Motor neuron (in vitro differentiated cells): Measurements from ENCODE around the gene PGAM1. TPM values are rescaled to one million over a fixed set of nuclear protein-coding genes. Genes with fewer than 3 reads are reported as not detected.
"Not testable (repeated sequence)": the region's sequence is repeated elsewhere in the genome, so short reads cannot be mapped to it uniquely, and the experiment has no call there.

ENCODE experiments used
- ATAC-seq, 8 experiments: fragments of 200-7000 bp; cut with Tn5 transposase; replicated peaks in 6 of 8; 2 replicates each; pipeline ENCODE4 v1.8.0; 2021; ENCODE audit warnings: mild to moderate bottlenecking in 8 of 8, moderate library complexity in 8 of 8
- H3K27ac ChIP-seq, 2 donors: fragments of 250-450 bp; sonication (Bioruptor Pico); 2 replicates each; pipeline ENCODE4 v1.9.0; 2021; ENCODE audit warnings: antibody characterized with exemption in 2 of 2, mild to moderate bottlenecking in 2 of 2, moderate library complexity in 1 of 2
- H3K4me1 ChIP-seq, 2 donors: fragments of 250-450 bp; sonication (Bioruptor Pico); replicated peaks in 1 of 2; 2 replicates each; pipeline ENCODE4 v1.6.1; 2021; ENCODE audit warnings: antibody characterized with exemption in 2 of 2, mild to moderate bottlenecking in 2 of 2, moderate library complexity in 1 of 2
- H3K4me3 ChIP-seq, 5 donors: fragments of 250-450 bp; sonication (Bioruptor Pico); 2 replicates each; pipeline ENCODE4 v1.9.0; 2021; ENCODE audit warnings: antibody characterized with exemption in 5 of 5, mild to moderate bottlenecking in 5 of 5, moderate library complexity in 4 of 5
- WGBS, 10 experiments: fragments of 450-650 bp; shearing (Covaris generic); methylation state at CpG; one replicate each; pipeline ENCODE4 v1.0.0; 2022; 5-methylcytosine and 5-hydroxymethylcytosine counted together
- in situ Hi-C, 9 experiments: fragments of 400-800 bp; cut with MboI; loops; one replicate each; pipeline ENCODE4 v1.15.0; 2021; ENCODE audit warnings: low sequenced_read_pairs in 9 of 9, low pct_unique_long_range_greater_than_20kb in 2 of 9; ENCODE audit not compliant: unreplicated experiment in 9 of 9
- total RNA-seq, 8 experiments: library from RNA; unstranded; fragments of 300-600 nt; gene quantifications; 2 replicates each; pipeline versions ENCODE4 v1.2.3 to v1.2.4, GENCODE V29; 2022

PGAM1 gene
- total RNA-seq, 8 experiments from 2014 or later: 242 to 525 (median 430) TPM

DNA sequence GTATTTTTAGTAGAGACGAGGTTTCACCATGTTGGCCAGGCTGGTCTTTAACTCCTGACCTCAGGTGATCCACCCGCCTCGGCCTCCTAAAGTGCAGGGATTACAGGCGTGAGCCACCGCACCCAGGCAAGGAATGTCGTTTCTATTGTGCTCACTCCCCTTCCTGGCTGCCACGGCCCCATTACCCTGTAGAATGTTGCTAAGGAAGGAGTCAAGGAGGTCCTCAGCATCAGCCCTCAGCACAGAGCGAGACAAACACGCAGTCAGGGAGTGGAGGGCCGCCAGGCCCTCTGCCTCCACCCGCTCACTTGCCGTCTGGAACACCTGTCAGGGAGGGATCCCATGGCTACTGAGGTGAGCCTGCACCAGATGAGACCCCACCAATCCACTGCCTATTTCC, 42.8 kb downstream of the PGAM1 start:
- in situ Hi-C loops: loop anchor here in 1 of 9 experiments (25.0 kb wide), 1 partner anchor 94 kb away; the partner anchor contains the start of gene ANKRD2
- H3K4me3 ChIP-seq, H3K4me1 ChIP-seq, ATAC-seq, H3K27ac ChIP-seq: not testable (repeated sequence)
- 98 to 100% (median 100%) methylated on average over 1 to 5 of the region's 12 CpGs; no CpG with 5 or more reads in 6 of the 10 experiments for WGBS, 10 experiments

DNA sequence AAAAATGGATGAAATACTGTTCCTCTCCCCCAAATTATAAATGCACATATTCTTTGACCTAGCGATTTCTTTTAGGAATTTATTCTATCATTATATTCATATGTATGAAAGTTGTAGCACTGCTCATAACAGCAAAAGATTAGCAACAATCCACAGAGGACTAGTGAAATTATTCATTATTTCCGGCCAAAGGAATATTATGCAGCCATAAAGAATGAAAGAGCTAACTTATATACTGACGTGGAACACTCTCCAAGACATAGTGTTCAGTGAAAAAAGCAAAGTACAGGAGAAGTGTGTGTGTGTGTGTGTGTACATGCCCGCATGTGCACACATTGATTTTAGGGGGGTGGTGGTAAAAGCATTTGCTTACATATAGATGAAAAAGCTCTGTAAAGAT, 48.9 kb downstream of the PGAM1 start:
- no peak overlapping the region for H3K4me3 ChIP-seq
- WGBS, 10 experiments: 58 to 100% (median 92%) methylated on average over 2 to 4 of the region's 4 CpGs
- in situ Hi-C loops: loop anchor here in 1 of 9 experiments (25.0 kb wide), 1 partner anchor 87 kb away; the partner anchor contains the start of gene ANKRD2
- H3K4me1 ChIP-seq: no peaks in the 10 kb centered on the region
- ATAC-seq: no peak
- H3K27ac ChIP-seq: no peak overlapping the region

DNA sequence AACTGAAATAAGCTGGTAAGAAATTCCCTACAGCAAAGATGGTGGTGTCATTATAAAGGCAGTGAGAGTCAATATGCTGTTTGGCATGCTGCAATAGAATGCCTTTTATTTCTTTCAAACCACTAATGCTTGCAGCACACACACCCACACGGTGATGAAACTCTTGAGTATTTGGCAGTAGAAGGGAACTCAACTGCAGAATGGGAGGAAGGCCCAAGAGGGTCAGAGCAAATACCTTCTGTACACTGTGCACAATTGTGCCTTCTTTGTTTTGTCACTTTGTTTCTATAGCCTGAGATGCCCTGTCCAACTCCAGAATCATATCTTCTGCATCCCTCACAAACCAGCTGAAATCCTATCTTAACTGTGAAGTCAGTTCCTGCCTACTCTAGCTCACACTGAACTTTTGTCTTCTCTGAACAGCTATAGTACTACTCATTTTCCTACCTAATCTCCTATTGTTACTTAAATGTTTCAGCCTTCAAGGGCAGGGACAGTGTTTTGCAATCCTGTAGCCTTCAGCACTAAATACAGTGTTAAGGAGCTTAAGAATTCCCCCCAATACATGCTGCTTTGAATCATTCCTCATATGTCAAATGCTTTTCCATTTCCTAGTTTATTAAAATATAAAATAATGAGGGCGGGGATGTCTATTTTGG, 50.1 kb downstream of the PGAM1 start:
- ATAC-seq: peak in 3 of 8 experiments; percentile 53 to 73 (median 59)
- 42 to 100% (median 82%) methylated on average over 1 to 2 of the region's 2 CpGs; no CpG with 5 or more reads in 2 of the 10 experiments for WGBS, 10 experiments
- in situ Hi-C loops: no loop called here

DNA sequence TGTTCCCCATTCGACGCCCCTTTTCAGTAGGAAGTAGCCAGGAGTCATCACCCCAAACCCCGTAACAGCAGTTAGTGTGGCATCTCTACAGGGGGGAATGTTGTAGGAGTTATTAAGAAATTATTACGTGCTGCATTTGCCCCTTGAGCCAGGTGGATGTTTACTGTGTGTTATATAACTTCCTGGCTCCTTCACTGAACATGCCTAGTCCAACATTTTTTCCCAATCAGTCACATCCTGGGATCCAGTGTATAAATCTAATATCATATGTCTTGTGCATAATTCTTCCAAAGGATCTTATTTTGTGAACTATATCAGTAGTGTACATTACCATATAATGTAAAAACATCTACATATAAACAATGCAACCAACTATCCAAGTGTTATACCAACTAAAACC, 53.4 kb downstream of the PGAM1 start:
- ATAC-seq: peak in 1 of 8 experiments; percentile 5
- in situ Hi-C loops, H3K4me1 ChIP-seq, H3K27ac ChIP-seq, H3K4me3 ChIP-seq: not testable (repeated sequence)
- WGBS, 10 experiments: 80 to 100% (median 96%) methylated on average over 1 to 4 of the region's 4 CpGs; no CpG with 5 or more reads in 1 of the 10 experiments

More for the DNA sequence above, 50.1 kb downstream of the PGAM1 start:
- H3K4me3 ChIP-seq: no peak overlapping the region
- H3K4me1 ChIP-seq: peaks cover 4 to 7% of the 10 kb centered on the region in 2 donors
- no peak overlapping the region for H3K27ac ChIP-seq

DNA sequence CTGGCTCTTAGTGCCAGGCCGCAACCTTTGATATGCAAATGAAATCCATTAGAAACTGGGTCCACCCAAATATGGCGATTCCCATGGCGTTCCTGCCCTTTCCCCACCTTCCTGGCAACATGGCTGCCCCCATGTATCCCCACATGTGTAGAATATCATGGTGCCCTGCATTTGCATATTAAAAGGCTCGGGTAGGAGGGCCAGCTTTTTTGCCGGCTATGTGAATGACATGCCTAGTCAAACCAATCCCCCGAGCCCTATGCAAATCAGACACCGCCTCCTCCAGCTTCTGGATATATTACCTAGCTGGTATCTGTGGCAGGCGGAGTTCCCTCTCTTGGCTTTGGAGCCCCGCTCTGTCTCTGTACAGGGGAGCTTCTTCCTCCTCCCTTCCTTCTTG, 53.9 kb downstream of the PGAM1 start:
- Histone ChIP-seq H3K27ac (no peak overlapping the region), H3K4me1 (peaks cover 4 to 7% of the 10 kb centered on the region in 2 donors), H3K4me3 (no peak overlapping the region)
- ATAC-seq: peak in 6 of 8 experiments; percentile 15 to 97 (median 90)
- in situ Hi-C loops: no loop called here
- 0 to 85% (median 22%) methylated on average over 1 to 6 of the region's 9 CpGs; no CpG with 5 or more reads in 1 of the 10 experiments for WGBS, 10 experiments

DNA sequence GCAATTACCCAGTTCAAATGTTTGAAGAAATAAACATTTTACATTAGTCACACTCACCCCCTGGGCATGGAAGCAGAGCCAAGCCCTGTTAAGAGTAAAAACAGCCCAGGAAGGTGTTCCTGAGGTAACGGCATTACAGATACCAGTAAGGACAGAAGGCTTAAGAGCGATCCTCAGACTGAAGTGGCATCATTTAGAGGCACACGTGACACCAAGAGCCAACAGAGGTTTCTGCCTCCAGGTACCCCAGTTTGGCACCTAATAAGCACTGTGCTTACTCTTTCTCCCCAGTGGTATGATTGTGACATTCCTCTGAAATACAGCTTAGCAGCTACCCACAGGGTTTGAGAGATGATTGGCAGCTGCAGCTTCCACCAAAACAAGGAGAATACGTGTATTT, 55.1 kb downstream of the PGAM1 start:
- in situ Hi-C loops: no loop called here
- 82 to 100% (median 96%) methylated on average over 1 to 4 of the region's 4 CpGs; no CpG with 5 or more reads in 1 of the 10 experiments for WGBS, 10 experiments
- Histone ChIP-seq H3K4me1 (peaks cover 4 to 7% of the 10 kb centered on the region in 2 donors), H3K4me3 (no peak overlapping the region), H3K27ac (no peak overlapping the region)
- peak in 1 of 8 experiments; percentile 18 for ATAC-seq

DNA sequence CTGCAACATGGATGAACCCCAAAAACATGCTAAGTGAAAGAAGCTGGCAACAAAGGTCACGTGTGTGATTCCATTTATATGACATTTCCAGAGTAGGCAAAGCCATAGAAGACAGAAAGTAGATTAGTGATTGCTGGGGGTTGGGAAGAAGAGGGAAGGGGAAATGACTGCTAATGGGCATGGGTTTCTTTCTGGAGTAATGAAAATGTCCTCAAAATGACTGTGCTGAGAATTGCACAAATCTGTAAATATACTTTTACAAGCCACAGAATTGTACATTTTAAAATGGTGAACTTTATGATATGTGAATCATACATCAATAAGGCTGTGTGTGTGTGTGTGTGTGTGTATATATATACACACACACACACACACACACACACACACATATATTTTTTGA, 56.4 kb downstream of the PGAM1 start:
- in situ Hi-C loops: no loop called here
- Histone ChIP-seq H3K4me3 (no peak overlapping the region), H3K27ac (no peak overlapping the region), H3K4me1 (peaks cover 4 to 7% of the 10 kb centered on the region in 2 donors)
- WGBS, 10 experiments: 83 to 100% (median 100%) methylated on average over 1 of the region's 1 CpG; no CpG with 5 or more reads in 3 of the 10 experiments
- no peak for ATAC-seq

Other genes with a start within 250 kb of the PGAM1 start
- gene SLIT1, start 240.2 kb upstream of the PGAM1 start, total RNA-seq: 100 to 1,000 TPM in 2 of 8 experiments, 10 to 100 TPM in 3, 1 to 10 TPM in 2, under 1 TPM in 1; 0.20 to 137 (median 54.2) TPM
- 10 to 100 TPM in 6 of 8 experiments, 1 to 10 TPM in 2; 2.4 to 18.0 (median 11.9) TPM for gene ARHGAP19, start 133.6 kb upstream of the PGAM1 start, total RNA-seq
- gene FRAT1, start 106.9 kb upstream of the PGAM1 start, total RNA-seq: 1 to 10 TPM; 2.3 to 7.4 (median 3.7) TPM
- 10 to 100 TPM in 6 of 8 experiments, 1 to 10 TPM in 2; 6.4 to 14.9 (median 12.7) TPM for gene FRAT2, start 91.5 kb upstream of the PGAM1 start, total RNA-seq
- 10 to 100 TPM; 20.8 to 65.6 (median 40.2) TPM for gene RRP12, start 24.9 kb upstream of the PGAM1 start, total RNA-seq
- 10 to 100 TPM; 42.1 to 76.2 (median 56.9) TPM for gene EXOSC1, start 19.8 kb downstream of the PGAM1 start, total RNA-seq
- gene ZDHHC16, start 20.0 kb downstream of the PGAM1 start, total RNA-seq: 10 to 100 TPM; 11.8 to 48.3 (median 25.7) TPM
- 10 to 100 TPM; 42.8 to 77.5 (median 56.4) TPM for gene MMS19, start 72.2 kb downstream of the PGAM1 start, total RNA-seq
- 10 to 100 TPM in 3 of 8 experiments, 1 to 10 TPM in 5; 2.9 to 16.7 (median 6.9) TPM for gene UBTD1, start 72.7 kb downstream of the PGAM1 start, total RNA-seq
- gene ANKRD2, start 146.6 kb downstream of the PGAM1 start, total RNA-seq: under 1 TPM in 1 of 8 experiments, not detected in 7; 0.21 TPM
- 10 to 100 TPM in 1 of 8 experiments, 1 to 10 TPM in 4, under 1 TPM in 3; 0.27 to 11.5 (median 1.7) TPM for gene HOGA1, start 158.2 kb downstream of the PGAM1 start, total RNA-seq
- gene C10orf62, start 163.5 kb downstream of the PGAM1 start, total RNA-seq: 1 to 10 TPM in 1 of 8 experiments, under 1 TPM in 4, not detected in 3; 0.17 to 2.6 (median 0.31) TPM
- gene MORN4, start 207.3 kb downstream of the PGAM1 start, total RNA-seq: 10 to 100 TPM in 5 of 8 experiments, 1 to 10 TPM in 3; 5.1 to 54.0 (median 27.5) TPM
- 10 to 100 TPM; 10.1 to 46.8 (median 18.4) TPM for gene PI4K2A, start 214.5 kb downstream of the PGAM1 start, total RNA-seq